ENCODE data around the gene RUVBL2.

The RUVBL2 gene

DNA sequence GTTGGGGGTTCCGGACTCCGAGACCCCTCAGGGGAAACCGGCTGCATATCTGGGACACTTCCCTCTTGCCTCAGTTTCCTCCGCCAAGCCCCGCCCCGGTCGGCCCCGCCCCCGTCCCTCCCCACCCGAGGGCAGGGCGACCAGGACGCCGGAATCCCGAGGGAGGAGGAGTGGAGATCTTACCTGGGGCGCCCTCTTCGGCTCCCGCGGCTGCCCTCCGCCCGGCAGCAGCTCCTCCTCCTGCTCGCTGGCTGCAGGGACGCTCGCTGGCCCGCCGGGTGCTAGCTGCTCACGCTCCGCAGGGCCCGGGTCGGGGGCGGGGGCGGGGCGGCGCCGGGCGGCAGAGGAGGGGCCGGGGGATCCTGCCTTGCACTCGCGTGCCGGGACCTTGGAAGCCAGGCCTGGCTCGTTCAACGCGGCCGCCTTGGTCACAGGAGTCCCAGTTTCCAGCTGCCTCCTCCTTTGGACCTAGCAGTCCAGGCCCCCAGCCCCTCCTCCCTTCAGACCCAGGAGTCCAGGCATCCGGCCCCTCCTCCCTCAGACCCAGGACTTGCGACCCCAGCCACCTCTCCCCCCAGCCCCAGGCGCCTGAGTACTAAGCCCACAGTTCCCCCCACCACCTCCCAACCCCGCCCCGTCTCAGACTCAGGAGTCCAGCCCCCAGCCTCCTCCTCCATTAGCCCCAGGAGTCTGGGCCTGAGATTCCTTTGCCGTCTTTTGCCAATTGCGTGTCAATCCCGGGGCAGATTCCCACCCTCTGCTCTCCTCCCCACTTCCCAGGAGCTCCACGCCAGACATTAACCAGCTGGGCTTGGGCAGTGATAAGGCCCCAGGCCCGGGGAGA lies 71.3 kb downstream of the RUVBL2 start, which contains the start of gene NTF4:
TSS of gene NTF4 (minus strand) at position 51 of the 844 bp plus-strand sequence. CDS start 2,821 bp downstream, outside the sequence.
- H2AK5ac ChIP-seq (ENCODE audit: low read length), result peak within 1 kb of the TSS; percentile 24
- no peak within 1 kb of the TSS for H2BK120ac ChIP-seq (ENCODE audit: low read depth, low read length)
- no peak within 1 kb of the TSS for H4K5ac ChIP-seq (ENCODE audit: low read length)
- peaks cover 6% of the 10 kb centered on the region for H3K4me1 ChIP-seq (ENCODE audit: control insufficient read depth, low read depth, low read length)
- H3K27me3 ChIP-seq (ENCODE audit: insufficient read depth, low read length, poor library complexity), result peaks cover 2% of the 10 kb centered on the region
- H3K4me2 ChIP-seq (ENCODE audit: low read length), result peak within 1 kb of the TSS; percentile 64
- H2BK15ac ChIP-seq (replicated peaks; ENCODE audit: low read depth), result no peak within 1 kb of the TSS
- no peak within 1 kb of the TSS for H3K4ac ChIP-seq (ENCODE audit: low read depth, low read length)
- peak within 1 kb of the TSS; percentile 83 for H3K56ac ChIP-seq (ENCODE audit: low read length)
- no peaks in the 10 kb centered on the region for H3K79me1 ChIP-seq (ENCODE audit: low read length)
- peak; percentile 76 for DNase-seq
- H3K36me3 ChIP-seq (ENCODE audit: control insufficient read depth, insufficient read depth, low read length), result no peaks in the 10 kb centered on the region
- H3K4me3 ChIP-seq (ENCODE audit: low read length), result no peak within 1 kb of the TSS
- H3K18ac ChIP-seq (ENCODE audit: low read length), result peak within 1 kb of the TSS; percentile 56
- WGBS (ENCODE audit: extremely low coverage, insufficient coverage, low lambda C conversion rate), result no CpG with 5 or more reads among the region's 53 CpGs
- H3K27ac ChIP-seq (ENCODE audit: low read depth, low read length), result no peak within 1 kb of the TSS
- no peak within 1 kb of the TSS for H3K23ac ChIP-seq (ENCODE audit: low read length)
- H4K8ac ChIP-seq (ENCODE audit: low read depth, low read length), result no peak within 1 kb of the TSS
- H3K79me2 ChIP-seq (ENCODE audit: control insufficient read depth, insufficient read depth, low read length), result no peaks in the 10 kb centered on the region
- H3K9ac ChIP-seq (ENCODE audit: low read length), result peak within 1 kb of the TSS; percentile 63
- H2BK5ac ChIP-seq (ENCODE audit: low read length), result no peak within 1 kb of the TSS

Small RNAs within 50 kb of the gene (small RNA-seq; reads per million reads assigned to genes)
- gene MIR6798 (ENCODE audit: insufficient read depth), result 0.72 reads per million

All from mesendoderm (in vitro differentiated cells).